ENCODE results near the gene PPP2R5D. TPM values are rescaled to one million over a fixed set of nuclear protein-coding genes. Genes with fewer than 3 reads are reported as not detected.
"Not testable (repeated sequence)": the region's sequence is repeated elsewhere in the genome, so short reads cannot be mapped to it uniquely, and the experiment has no call there.

The PPP2R5D gene
- total and polyA plus RNA-seq, 4 donors = 42.9 to 86.8 (median 68.4) TPM

DNA sequence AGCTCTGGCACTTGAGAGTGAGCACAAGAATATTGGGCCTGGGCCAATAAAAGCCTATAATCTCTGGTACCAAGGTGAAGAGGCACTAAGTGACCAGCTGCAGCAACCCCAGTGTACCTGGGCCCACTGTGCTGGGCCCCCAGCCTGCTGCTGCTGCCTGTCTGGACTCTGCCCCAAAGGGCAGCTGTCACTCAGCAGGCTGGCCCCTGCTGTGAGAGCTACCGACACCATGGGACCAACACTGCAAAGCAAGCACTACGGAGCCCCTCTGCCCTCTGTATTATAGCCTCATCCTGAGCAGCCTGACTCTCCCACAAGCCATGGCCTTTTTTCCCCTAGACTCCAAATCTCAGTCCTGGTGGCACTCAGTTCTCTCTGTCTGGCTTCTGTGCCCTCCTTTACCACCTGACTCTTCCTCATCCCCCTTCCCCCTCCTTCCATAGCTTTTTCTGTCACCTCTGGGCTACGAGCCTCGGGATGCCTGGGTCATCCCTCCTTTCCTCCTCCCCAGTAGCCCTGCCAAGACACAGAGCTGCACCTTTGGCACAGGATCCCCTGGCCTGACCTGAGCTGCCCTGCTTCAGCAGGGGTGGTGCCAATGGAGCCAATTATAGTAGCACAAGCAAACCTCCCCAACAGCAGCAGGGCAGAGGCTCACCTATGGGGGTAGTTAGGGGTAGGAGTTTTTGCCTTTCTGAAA lies 51.3 kb downstream of the PPP2R5D start:
- Histone ChIP-seq H3K36me3 (ENCODE audit: control insufficient read depth, insufficient read depth, low read length) (peaks cover 77% of the 10 kb centered on the region), H3K4me1 (ENCODE audit: control insufficient read depth, insufficient read depth, low read length) (no peaks in the 10 kb centered on the region), H3K9me3 (ENCODE audit: control insufficient read depth, insufficient read depth, low read length) (no peaks in the 10 kb centered on the region), H3K4me3 (ENCODE audit: low read depth, low read length) (no peak overlapping the region), H3K27ac (ENCODE audit: low read depth, low read length) (no peak overlapping the region), H3K27me3 (ENCODE audit: control insufficient read depth, insufficient read depth, low read length) (no peaks in the 10 kb centered on the region)
- DNase-seq (ENCODE audit: low read depth in 4 of 6, low spot score in 6 of 6) = no peak
- WGBS (ENCODE audit: insufficient coverage) = 83% methylated on average over 4 of the region's 4 CpGs

DNA sequence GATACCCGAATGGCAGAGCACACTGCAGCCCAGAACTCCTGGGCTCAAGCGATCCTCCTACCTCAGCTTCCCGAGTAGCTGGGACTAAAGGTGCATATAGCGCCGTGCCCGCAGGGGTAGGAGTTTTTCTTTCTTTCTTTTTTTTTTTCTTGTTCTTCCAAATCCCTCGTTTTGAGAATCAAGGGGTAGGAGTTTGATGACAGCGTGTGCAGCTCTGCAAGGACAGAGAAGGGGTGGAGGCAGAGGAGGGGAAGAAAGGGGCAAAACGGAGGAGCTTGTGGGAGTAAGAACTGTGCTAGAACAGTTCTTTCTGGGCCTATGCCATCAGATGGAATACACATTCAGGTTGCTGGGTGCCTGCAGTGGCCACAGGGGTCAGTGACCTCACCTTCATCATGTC lies 52.3 kb downstream of the PPP2R5D start:
- WGBS (ENCODE audit: insufficient coverage) = 100% methylated on average over 2 of the region's 9 CpGs
- Histone ChIP-seq H3K4me1 (ENCODE audit: control insufficient read depth, insufficient read depth, low read length) (no peaks in the 10 kb centered on the region), H3K27ac (ENCODE audit: low read depth, low read length) (no peak overlapping the region), H3K36me3 (ENCODE audit: control insufficient read depth, insufficient read depth, low read length) (peaks cover 77% of the 10 kb centered on the region), H3K9me3 (ENCODE audit: control insufficient read depth, insufficient read depth, low read length) (no peaks in the 10 kb centered on the region), H3K4me3 (ENCODE audit: low read depth, low read length) (no peak overlapping the region), H3K27me3 (ENCODE audit: control insufficient read depth, insufficient read depth, low read length) (no peaks in the 10 kb centered on the region)
- no peak for DNase-seq (ENCODE audit: low read depth in 4 of 6, low spot score in 6 of 6)

DNA sequence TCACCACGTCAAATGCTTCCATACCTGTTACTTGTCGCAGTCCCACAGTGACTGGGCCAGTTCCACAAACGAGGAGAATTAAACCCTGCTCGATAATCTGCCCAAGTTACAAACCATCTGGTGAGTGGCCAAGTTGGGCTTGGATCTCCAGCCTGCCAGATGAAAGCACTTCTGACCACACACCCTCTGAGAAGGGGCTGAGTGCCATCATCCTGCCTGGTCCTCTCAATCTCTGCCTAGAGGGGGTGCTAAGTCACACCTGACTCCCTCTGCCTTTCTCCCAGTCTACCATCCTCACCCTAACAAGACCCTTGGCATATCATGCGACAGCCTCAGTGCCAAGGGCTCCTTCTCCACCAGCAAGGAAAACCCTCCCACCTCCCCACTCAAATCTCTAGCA lies 52.8 kb downstream of the PPP2R5D start:
- Histone ChIP-seq H3K4me3 (ENCODE audit: low read depth, low read length) (no peak overlapping the region), H3K4me1 (ENCODE audit: control insufficient read depth, insufficient read depth, low read length) (no peaks in the 10 kb centered on the region), H3K27me3 (ENCODE audit: control insufficient read depth, insufficient read depth, low read length) (no peaks in the 10 kb centered on the region), H3K36me3 (ENCODE audit: control insufficient read depth, insufficient read depth, low read length) (peaks cover 76% of the 10 kb centered on the region), H3K27ac (ENCODE audit: low read depth, low read length) (no peak overlapping the region), H3K9me3 (ENCODE audit: control insufficient read depth, insufficient read depth, low read length) (no peaks in the 10 kb centered on the region)
- no peak for DNase-seq (ENCODE audit: low read depth in 4 of 6, low spot score in 6 of 6)
- 94% methylated on average over 5 of the region's 5 CpGs for WGBS (ENCODE audit: insufficient coverage)

DNA sequence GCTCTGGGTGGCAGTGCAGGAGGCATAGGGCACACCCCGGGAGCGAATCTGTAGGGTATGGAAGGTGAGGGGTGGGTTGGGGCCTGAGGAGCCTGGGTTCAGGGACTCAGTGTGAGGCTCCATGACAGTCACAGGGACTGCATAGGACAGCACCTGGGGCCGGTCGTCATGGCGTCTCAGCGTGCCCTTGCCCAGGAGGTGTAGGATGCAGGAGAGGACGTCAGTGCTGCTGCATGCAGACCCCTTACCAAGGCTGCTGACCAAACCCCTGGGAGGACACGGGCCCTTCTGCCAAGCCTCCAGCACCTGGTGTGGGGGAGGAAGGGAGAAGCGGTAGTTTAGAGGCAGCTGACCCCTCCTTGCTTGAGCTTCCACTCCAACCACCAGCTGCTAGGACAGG lies 53.3 kb downstream of the PPP2R5D start:
- Histone ChIP-seq H3K27ac (ENCODE audit: low read depth, low read length) (no peak overlapping the region), H3K4me1 (ENCODE audit: control insufficient read depth, insufficient read depth, low read length) (no peaks in the 10 kb centered on the region), H3K4me3 (ENCODE audit: low read depth, low read length) (no peak overlapping the region), H3K36me3 (ENCODE audit: control insufficient read depth, insufficient read depth, low read length) (peaks cover 77% of the 10 kb centered on the region), H3K27me3 (ENCODE audit: control insufficient read depth, insufficient read depth, low read length) (no peaks in the 10 kb centered on the region), H3K9me3 (ENCODE audit: control insufficient read depth, insufficient read depth, low read length) (no peaks in the 10 kb centered on the region)
- DNase-seq (ENCODE audit: low read depth in 4 of 6, low spot score in 6 of 6) = no peak
- WGBS (ENCODE audit: insufficient coverage) = 97% methylated on average over 7 of the region's 9 CpGs

DNA sequence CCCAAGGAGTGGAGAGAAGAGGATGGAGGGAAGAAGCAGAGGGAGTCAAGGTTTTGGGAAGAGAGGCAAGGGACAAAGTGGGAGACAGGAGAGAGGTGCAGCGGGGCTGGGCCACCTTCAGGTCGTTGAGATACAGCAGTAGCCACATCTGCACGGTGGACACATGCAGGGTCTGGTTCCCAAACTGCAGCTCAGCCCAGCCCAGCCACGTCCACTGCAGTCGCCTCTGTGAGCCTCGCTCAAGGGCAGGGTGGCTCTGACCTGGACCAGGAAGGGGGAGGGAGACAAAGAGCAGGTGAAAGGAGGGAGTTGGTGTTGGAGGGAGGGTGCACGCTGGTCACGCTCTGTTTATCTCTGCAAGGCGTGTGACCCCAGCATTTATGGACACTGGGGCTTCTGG lies 54.4 kb downstream of the PPP2R5D start:
- no peak for DNase-seq (ENCODE audit: low read depth in 4 of 6, low spot score in 6 of 6)
- Histone ChIP-seq H3K27me3 (ENCODE audit: control insufficient read depth, insufficient read depth, low read length) (no peaks in the 10 kb centered on the region), H3K36me3 (ENCODE audit: control insufficient read depth, insufficient read depth, low read length) (peaks cover 87% of the 10 kb centered on the region), H3K9me3 (ENCODE audit: control insufficient read depth, insufficient read depth, low read length) (no peaks in the 10 kb centered on the region), H3K4me1 (ENCODE audit: control insufficient read depth, insufficient read depth, low read length) (no peaks in the 10 kb centered on the region), H3K4me3 (ENCODE audit: low read depth, low read length) (no peak overlapping the region), H3K27ac (ENCODE audit: low read depth, low read length) (no peak overlapping the region)
- WGBS (ENCODE audit: insufficient coverage) = 92% methylated on average over 9 of the region's 9 CpGs

DNA sequence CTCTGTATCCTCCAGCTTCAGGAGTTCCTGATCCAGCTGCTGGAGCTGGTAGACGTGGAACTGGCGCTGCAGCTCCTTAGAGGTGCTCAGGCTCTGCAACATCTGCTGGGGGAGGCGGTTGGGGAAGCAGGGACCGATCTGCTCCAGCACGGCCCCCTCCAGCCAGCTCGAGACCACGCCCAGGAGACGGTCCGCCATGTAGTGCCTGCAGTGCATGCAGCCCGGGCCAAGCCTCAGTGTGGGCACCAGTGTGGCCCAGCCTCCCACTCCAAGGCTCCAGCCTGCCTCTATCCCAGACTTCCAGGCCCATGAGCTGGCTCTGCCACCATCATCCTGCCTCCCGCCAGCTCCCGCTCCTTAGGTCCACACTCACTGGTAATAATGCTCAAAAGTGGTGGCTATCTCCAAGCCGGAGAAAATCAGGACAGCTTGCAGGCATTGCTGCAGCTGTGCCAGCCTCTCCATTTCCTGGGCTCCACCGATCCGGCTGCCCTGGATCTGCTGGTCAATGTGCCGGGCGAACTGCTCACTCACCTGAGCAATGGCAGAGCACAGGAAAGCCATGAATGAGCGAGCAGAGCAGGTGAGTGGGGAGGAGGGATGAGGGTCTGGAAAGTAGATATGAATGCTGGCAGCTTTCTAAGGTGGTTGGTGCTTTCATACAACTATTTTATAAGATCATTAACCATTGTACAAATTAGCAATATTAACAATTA lies 56.3 kb downstream of the PPP2R5D start:
- Histone ChIP-seq H3K4me3 (ENCODE audit: low read depth, low read length) (no peak overlapping the region), H3K4me1 (ENCODE audit: control insufficient read depth, insufficient read depth, low read length) (no peaks in the 10 kb centered on the region), H3K27ac (ENCODE audit: low read depth, low read length) (no peak overlapping the region), H3K9me3 (ENCODE audit: control insufficient read depth, insufficient read depth, low read length) (no peaks in the 10 kb centered on the region), H3K27me3 (ENCODE audit: control insufficient read depth, insufficient read depth, low read length) (no peaks in the 10 kb centered on the region), H3K36me3 (ENCODE audit: control insufficient read depth, insufficient read depth, low read length) (peaks cover 89% of the 10 kb centered on the region)
- no peak for DNase-seq (ENCODE audit: low read depth in 4 of 6, low spot score in 6 of 6)
- 92% methylated on average over 16 of the region's 18 CpGs for WGBS (ENCODE audit: insufficient coverage)

DNA sequence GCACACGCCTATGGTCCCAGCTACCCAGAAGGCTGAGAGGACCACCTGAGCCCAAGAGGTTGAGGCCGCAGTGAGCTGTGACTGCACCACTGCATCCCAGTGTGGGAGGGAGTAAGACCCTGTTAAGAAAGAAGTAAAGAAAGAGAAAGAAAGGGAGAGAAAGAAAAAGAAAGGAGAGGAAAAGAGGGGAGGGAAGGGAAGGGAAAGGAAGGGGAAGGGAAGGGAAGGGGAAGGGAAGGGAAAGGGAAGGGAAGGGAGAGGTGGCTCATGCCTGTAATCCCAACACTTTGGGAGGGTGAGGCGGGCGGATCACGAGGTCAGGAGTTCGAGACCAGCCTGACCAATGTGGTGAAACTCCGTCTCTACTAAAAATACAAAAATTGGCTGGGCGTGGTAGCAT lies 57.1 kb downstream of the PPP2R5D start:
- peaks cover 92% of the 10 kb centered on the region for H3K36me3 ChIP-seq (ENCODE audit: control insufficient read depth, insufficient read depth, low read length)
- WGBS (ENCODE audit: insufficient coverage) = 66% methylated on average over 4 of the region's 8 CpGs
- H3K4me1 ChIP-seq (ENCODE audit: control insufficient read depth, insufficient read depth, low read length); H3K27me3 ChIP-seq (ENCODE audit: control insufficient read depth, insufficient read depth, low read length); H3K9me3 ChIP-seq (ENCODE audit: control insufficient read depth, insufficient read depth, low read length); DNase-seq (ENCODE audit: low read depth in 4 of 6, low spot score in 6 of 6); H3K27ac ChIP-seq (ENCODE audit: low read depth, low read length); H3K4me3 ChIP-seq (ENCODE audit: low read depth, low read length): not testable (repeated sequence)

DNA sequence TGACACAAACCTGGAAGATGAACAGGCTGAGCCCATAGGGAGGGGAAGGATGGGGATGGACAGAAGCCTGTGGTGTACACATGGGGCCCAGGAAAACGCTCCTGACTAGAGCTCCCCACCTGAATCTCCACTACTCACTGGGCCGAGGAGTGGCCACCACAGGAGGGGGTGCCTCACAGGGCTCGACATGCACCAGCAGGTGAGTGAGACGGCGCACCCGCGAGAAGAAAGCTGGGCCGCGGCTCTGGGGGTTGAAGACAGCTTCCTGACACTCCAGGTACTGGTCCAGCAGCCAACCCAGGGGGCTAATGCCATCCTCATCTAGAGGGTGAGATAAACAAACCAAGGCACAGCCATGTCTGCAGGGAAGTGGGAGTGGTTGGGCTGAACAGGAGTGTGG lies 58.9 kb downstream of the PPP2R5D start:
- Histone ChIP-seq H3K36me3 (ENCODE audit: control insufficient read depth, insufficient read depth, low read length) (peaks cover 92% of the 10 kb centered on the region), H3K27me3 (ENCODE audit: control insufficient read depth, insufficient read depth, low read length) (no peaks in the 10 kb centered on the region)

DNA sequence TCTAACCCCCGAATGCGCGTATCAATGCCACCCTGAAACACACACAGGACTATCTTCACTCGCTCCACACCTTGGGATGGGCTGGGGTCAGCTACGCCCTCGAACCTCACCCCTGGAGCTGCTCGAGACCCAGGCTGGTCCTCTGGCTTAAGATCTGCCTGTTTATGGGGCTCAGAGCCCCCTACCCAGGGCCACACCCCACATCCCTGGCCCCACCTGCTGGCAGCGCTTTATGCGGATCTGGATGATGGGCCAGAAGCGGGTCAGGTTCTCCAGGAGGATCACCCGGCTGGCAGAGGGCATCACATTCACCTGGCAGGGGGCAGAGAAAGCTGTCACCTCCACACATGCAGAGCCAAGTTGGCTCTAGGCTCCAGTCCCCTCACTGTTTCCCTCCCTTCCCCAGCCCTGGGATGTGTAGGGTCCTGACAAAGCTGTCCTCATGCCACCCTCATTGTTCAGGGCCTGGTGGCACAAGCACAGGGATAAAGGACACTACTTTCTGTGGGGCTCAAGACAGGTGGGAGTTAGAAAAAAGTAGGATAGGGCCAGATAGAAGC lies 61.1 kb downstream of the PPP2R5D start:
- Histone ChIP-seq H3K4me1 (ENCODE audit: control insufficient read depth, insufficient read depth, low read length) (no peaks in the 10 kb centered on the region), H3K36me3 (ENCODE audit: control insufficient read depth, insufficient read depth, low read length) (peaks cover 93% of the 10 kb centered on the region), H3K27me3 (ENCODE audit: control insufficient read depth, insufficient read depth, low read length) (no peaks in the 10 kb centered on the region), H3K9me3 (ENCODE audit: control insufficient read depth, insufficient read depth, low read length) (no peaks in the 10 kb centered on the region), H3K27ac (ENCODE audit: low read depth, low read length) (no peak overlapping the region), H3K4me3 (ENCODE audit: low read depth, low read length) (no peak overlapping the region)
- 97% methylated on average over 11 of the region's 11 CpGs for WGBS (ENCODE audit: insufficient coverage)
- DNase-seq (ENCODE audit: low read depth in 4 of 6, low spot score in 6 of 6) = no peak

More for the DNA sequence above, 58.9 kb downstream of the PPP2R5D start:
- Histone ChIP-seq H3K4me3 (ENCODE audit: low read depth, low read length) (no peak overlapping the region), H3K9me3 (ENCODE audit: control insufficient read depth, insufficient read depth, low read length) (no peaks in the 10 kb centered on the region), H3K4me1 (ENCODE audit: control insufficient read depth, insufficient read depth, low read length) (no peaks in the 10 kb centered on the region), H3K27ac (ENCODE audit: low read depth, low read length) (no peak overlapping the region)
- WGBS (ENCODE audit: insufficient coverage) = 94% methylated on average over 8 of the region's 9 CpGs
- no peak for DNase-seq (ENCODE audit: low read depth in 4 of 6, low spot score in 6 of 6)

DNA sequence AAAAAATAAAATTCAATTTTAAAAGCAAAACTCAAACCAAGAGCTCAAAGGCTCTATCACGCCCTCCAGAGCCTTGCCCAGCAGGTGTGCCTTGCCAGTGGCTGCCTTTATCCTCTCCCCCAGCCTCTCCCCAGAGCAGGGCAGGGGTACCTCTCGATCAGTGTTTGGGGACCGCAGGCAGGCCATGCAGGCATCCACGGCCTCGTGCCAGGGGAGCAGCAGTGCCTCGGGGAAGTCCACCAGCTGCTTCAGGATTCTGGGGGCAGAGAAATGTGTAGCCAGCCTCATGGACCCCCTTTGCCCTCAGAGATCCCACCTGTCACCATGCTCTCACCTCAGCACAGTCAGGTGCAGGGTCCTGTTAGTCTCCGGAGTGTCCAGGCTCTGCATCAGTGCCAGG lies 63.6 kb downstream of the PPP2R5D start:
- no peaks in the 10 kb centered on the region for H3K9me3 ChIP-seq (ENCODE audit: control insufficient read depth, insufficient read depth, low read length)
- no peak overlapping the region for H3K27ac ChIP-seq (ENCODE audit: low read depth, low read length)
- no peak overlapping the region for H3K4me3 ChIP-seq (ENCODE audit: low read depth, low read length)
- peaks cover 17% of the 10 kb centered on the region for H3K4me1 ChIP-seq (ENCODE audit: control insufficient read depth, insufficient read depth, low read length)
- H3K27me3 ChIP-seq (ENCODE audit: control insufficient read depth, insufficient read depth, low read length) = no peaks in the 10 kb centered on the region
- 89% methylated on average over 7 of the region's 7 CpGs for WGBS (ENCODE audit: insufficient coverage)
- H3K36me3 ChIP-seq (ENCODE audit: control insufficient read depth, insufficient read depth, low read length) = peaks cover 86% of the 10 kb centered on the region
- DNase-seq (ENCODE audit: low read depth in 4 of 6, low spot score in 6 of 6) = no peak
